Measurements from ENCODE around the gene HEPHL1.
"Not testable (repeated sequence)": the region's sequence is repeated elsewhere in the genome, so short reads cannot be mapped to it uniquely, and the experiment has no call there.

HEPHL1 gene

DNA sequence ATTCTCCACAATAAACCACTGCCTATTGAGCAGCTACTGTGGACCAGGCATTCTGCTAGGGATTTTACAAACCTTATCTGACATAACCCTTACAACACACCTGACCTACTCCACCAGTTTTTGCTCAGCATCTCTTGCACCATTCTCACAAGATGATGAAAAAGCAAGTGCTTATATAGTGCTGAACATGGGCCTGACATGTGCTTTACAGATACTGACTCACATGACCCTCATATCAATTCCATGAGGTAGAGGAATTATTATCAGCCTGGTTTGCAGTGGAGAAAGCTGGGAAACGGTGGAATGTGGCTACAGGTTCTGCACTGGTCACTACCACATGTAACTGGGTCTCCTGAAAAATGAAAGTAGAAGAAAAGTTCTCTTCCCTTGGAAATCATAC, 69.9 kb downstream of the HEPHL1 start:
- FAIRE-seq, result no peak

DNA sequence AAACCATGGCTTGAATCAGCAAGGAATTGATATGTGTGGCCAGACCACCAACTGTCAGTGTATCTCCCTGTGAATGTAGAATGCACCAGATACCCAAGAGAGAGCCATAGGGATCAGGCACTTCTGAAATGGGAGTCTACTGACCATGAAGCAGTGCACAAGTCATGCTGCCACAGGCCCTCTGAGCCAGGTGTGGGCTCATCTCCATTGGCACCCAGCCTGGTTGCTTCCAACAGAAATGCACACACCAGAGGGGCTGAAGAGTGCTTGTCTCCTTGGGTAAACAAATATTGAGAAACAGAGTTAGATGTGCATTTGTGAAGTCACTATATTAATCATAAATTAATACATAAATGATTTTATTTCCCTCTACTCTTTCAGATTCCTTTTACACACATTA, 79.1 kb downstream of the HEPHL1 start:
- no peak for FAIRE-seq

DNA sequence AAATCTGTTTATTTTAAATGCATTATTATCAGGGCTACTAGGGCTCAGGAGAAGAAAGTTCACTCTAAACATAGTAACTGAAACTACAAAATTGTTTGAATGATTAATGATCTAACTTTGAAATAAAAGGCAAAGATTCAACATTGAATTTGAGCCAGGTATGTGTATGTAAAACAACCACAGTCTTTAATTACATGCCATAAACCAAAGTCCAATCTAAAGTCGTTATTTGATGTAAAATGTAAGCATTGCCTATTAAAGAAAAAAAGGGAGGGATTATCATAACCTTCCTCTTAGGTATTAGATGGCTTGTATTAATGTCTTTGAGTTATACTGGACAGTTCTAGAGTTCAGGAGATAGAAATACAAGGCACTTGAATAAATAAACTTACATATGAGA, 82.3 kb downstream of the HEPHL1 start:
- FAIRE-seq, result no peak

DNA sequence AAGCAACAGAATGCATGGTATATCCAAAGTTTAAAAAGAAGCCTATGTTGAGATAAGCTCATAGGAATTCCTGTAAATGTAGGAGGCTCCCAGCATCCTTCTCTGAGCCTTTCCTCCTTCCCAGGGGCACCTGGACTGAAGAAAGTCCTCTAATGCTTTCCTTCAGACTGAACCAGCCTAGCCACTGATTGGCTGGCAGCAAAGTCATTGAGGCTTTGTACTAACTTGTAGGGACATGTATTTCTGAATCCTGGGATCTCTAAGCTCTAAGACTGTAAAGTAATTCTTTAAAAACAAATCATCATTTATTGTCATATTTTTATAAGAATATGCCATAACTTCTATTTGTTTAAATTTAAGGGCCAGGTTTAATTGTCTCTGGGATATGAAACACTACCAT, 83.6 kb downstream of the HEPHL1 start:
- FAIRE-seq, result no peak

DNA sequence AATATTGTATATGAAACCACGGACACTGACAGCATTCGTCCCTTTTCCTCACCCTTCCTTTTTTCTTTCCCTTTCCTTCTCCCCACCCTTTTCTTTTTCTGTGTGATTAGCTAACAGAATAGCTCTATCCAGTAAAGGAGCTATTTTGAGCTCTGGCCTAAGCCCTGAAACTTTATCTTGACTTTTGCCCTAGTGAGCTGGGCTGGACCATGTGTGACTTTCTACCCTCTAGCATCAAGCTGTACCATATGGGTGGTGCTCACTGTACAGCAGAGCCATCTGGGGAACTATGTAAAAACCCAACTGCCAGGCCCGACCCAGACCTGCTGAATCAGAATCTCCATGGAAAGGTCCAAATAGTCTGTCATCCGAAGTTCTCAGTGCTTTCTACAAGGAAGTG, 85.6 kb downstream of the HEPHL1 start:
- FAIRE-seq, result no peak

DNA sequence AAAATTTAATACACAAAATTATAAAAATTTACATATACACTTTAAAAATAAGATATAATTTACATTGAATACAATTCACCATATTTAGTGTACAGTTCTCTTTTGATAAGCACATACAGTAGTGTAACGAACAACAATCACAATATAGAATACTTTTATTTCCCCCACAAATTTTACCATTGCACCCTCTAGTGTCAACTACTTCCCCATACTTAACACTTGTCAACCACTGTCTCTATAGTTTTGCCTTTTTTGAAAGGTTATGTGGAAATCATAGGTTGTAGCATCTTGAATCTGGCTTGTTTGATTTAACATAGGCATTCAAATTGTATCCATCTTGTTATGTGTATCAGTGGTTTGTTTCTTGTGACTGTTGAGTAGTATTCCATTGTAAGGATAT, 86.2 kb downstream of the HEPHL1 start:
- no peak for FAIRE-seq

DNA sequence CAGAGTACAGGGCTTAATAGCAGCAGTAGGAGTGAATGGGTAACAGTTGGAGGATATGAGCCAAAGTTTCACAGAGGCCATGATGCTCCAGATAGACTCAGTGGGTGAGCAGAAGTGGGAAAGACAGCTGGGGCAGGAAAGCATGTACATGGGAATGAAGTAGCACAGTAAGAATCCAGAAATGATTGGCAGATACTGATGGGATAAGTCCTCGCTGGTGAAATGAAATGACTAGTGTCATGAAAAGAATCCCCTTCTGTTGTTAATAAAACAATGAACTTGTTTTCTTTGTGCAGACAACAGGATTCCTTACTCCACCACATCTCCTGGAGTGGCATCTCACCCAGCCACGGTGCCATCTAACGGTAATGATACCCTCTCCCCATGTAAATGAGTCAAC, 90.1 kb downstream of the HEPHL1 start:
- no peak for FAIRE-seq

DNA sequence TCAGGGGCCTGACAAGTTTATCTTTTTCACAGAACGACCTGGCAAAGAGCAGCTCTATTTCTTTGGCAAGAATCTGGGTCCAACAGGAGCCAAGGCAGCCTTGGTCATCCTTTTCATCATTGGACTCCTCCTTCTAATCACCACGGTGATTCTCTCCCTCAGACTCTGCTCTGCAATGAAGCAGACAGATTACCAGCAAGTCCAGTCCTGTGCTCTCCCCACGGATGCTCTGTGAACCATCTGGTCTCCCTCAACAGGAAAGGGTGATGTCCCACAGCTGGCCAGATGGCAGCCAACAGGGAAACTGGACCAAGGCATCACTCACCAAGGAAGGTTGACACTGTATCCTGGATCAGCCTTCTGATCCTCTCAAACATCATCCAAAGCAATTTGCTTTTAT, 90.5 kb downstream of the HEPHL1 start:
- FAIRE-seq, result no peak

DNA sequence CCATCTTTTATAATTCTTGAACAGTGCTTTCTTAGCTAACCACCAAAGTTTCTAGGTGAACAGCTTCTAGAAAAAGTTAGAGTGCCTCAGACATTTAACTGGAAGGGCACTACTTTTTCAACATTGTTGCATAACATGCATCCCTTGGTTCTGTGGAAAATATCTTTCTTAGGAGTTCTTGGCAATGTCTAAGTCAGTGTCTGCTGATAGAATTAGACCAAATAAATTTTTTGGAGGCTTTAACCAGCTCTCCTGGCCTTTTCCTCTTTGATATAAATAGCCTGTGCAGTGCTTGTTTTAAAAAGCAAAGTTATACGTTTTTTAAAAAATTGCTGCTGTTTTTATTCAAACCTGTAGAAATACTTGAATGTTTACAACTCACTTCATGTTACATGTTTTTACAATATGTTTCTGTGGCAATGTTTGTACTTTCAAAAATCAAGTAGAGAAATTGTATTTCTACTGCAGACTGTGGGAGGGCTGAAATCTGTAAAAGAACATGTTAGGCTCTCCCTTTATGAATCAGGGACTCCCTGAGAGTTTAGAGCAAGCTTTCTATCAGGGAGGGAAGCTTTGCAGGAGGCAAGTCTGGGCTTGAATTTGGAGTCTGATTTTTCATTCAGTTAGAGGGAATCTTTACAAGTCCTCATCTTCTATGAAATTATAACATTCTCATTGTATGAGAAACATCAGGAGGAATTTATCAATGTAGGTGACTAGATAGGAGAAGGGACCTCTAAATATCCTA, 91.2 kb downstream of the HEPHL1 start:
- FAIRE-seq, result no peak

DNA sequence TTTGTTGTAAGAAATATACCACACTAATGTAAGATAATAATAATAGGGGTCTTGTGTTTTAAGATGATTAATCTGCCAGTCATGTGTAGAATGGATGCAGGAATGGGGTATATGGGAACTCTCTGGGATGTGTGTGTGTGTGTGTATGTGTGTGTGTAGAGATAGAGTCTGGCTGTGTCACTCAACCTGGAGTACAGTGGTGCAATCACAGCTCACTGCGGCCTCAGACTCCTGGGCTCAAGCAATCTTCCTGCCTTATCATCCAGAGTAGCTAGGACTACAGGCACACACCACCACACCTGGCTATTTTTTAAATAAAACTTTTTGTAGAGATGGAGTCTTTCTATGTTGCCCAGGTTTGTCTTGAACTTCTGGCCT, 96.0 kb downstream of the HEPHL1 start:
- FAIRE-seq, result no peak

DNA sequence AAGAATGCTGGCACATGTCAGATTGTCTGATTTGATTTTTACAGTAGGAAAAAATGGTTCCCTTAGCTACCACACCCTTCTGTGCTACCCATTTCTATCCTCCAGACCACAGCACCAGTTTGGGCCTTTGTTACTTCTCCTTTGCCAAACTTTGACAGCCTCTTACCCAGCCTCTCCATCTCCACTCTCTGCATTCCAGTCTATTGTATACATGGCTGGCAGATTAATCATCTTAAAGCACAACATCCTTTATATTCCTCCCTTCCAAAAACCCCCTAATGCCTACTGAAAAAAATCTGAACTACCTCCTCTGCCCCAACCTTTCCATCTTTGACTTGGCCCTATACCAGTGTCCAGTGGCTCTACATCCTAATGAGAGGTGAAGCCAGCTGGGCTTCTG, 96.7 kb downstream of the HEPHL1 start:
- FAIRE-seq, result no peak

DNA sequence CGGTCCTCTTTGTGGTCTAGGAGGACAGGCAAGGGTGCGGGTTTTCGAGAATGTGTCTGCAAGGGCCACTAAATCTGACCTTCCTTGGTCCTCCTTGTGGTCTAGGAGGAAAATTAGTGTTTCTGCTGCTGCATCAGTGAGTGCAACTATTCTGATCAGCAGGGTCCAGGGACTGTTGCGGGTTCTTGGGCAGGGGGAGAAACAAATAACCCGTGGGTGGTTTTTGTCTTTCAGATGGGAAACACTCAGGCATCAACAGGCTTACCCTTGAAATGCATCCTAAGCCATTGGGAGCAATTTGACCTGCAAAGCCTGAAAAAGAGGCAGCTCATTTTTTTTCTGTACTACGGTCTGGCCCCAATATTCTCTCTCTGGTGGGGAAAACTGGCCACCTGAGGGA, 98.5 kb downstream of the HEPHL1 start:
- FAIRE-seq, result not testable (repeated sequence)

DNA sequence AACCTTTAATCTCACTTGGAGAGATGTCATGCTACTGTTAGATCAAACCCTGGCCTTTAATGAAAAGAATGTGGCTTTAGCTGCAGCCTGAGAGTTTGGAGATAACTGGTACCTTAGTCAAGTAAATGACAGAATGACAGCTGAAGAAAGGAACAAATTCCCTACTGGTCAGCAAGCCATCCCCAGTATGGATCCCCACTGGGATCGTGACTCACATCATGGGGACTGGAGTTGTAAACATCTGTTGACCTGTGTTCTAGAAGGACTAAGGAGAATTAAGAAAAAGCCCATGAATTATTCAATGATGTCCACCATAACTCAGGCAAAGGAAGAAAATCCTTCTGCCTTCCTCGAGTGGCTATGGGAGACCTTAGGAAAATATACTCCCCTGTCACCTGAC, 99.4 kb downstream of the HEPHL1 start:
- FAIRE-seq, result not testable (repeated sequence)

DNA sequence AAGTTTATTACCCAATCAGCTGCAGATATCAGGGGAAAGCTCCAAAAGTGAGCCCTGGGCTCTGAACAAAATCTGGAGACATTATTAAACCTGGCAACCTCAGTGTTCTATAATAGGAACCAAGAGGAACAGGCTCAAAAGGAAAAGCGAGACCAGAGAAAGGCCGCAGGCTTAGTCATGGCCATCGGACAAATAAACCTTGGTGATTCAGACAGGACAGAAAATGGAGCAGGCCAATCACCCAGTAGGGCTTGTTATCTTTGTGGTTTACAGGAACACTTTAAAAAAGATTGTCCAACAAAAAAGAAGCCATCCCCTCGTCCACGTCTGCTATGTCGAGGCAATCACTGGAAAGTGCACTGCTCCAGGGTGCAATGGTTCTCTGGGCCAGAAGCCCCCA, 99.8 kb downstream of the HEPHL1 start:
- no peak for FAIRE-seq

DNA sequence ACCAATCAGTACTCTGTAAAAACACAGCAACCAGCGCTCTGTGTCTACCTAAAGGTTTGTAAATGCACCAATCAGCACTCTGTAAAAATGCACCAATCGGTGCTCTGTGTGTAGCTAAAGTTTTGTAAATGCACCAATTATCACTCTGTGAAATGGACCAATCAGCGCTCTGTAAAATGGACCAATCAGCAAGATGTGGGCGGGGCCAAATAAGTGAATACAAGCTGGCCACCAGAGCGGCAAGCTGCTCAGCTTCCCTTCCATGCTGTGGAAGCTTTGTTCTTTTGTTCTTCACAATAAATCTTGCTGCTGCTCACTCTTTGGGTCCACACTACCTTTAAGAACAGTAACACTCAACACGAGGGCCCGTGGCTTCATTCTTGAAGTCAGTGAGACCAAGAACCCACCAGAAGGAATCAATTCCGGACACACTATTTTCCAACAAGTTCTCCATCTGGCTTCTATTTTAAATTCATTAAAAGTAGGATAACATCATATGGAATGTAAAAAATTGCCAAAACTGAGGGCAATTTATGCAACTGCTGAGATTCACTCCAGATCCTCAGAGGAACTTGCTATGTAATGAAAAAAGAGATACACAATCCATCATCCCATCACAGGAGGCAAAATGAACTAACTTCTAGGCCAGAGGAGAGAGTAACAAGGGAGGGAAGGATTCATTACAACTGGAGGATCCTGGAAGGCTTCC, 104.4 kb downstream of the HEPHL1 start:
- FAIRE-seq, result no peak

DNA sequence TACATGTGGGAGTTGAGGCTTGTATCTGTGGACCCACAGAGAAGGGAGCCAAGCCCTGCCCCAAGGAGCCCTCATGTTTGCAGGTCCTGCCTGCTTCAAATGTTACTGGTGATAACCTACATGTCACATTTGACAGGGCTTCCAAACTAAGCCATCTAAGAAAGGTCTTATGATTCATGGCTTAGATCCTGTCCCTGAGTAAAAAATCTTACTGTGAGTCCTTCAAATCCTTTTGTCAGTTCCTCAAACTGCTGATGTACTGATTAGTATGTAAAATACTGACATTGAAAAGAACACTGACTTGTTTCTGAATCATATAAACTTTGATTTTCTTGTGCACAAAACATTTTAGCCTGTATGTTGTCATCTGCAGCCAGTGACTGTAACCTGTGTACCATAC, 106.5 kb downstream of the HEPHL1 start:
- FAIRE-seq, result no peak

DNA sequence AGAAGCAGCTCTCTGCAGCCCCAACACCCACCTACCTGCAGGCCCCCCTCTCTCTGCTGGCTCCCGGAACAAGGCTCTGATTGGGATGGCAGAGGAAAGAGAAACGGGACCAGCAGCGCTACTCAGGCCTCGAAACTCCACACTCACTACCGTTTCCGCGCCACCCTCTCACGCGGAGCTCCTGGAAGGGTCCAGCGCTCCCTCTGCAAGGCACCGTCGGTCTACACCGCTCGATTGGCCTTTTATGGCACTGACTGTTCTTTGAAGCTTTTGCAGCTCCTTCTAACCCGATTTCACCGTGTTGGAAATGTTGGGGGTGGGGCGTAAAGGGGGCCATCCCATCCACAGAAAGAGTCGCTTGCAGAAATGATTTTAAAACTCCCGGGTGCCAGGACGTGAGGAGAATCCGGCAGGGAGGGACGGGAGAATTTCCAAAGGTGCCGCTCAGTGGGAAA, 107.2 kb downstream of the HEPHL1 start:
- no peak for FAIRE-seq

DNA sequence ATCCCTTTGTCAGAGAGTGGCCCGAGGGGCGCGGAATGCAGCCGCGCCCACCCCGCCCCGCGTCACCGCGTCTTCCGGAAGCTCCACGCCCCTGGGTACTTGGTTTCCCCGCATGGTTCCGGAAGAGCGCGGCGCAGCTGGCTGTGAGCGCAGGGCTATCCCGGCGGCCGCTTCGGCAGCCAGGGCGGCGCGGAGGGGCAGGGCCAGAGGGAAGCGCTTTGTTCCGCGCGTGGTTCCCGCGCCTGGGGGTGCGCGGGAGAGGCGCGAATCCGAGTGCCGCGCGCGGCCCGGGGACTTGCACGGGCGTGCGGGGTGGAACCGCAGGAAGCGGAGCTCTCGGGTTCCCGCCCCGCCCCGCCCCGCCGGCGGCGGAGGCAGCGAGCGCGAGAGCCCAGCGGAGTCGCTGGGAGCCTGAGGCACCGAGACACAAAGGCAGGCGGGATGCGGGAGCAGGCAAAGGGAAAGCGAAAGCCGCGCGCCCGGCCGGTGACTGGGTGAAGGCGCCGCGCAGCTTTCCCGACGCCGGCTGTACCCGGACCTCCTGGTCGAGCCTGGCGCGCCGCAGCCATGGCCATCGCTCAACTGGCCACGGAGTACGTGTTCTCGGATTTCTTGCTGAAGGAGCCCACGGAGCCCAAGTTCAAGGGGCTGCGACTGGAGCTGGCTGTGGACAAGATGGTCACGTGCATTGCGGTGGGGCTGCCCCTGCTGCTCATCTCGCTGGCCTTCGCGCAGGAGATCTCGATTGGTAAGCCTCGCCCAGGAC, 107.8 kb downstream of the HEPHL1 start, which contains the start of gene PANX1:
TSS of gene PANX1 (plus strand) at position 96 of the 766 bp plus-strand sequence. CDS start at position 568, 472 bp downstream.
- no peak for FAIRE-seq

DNA sequence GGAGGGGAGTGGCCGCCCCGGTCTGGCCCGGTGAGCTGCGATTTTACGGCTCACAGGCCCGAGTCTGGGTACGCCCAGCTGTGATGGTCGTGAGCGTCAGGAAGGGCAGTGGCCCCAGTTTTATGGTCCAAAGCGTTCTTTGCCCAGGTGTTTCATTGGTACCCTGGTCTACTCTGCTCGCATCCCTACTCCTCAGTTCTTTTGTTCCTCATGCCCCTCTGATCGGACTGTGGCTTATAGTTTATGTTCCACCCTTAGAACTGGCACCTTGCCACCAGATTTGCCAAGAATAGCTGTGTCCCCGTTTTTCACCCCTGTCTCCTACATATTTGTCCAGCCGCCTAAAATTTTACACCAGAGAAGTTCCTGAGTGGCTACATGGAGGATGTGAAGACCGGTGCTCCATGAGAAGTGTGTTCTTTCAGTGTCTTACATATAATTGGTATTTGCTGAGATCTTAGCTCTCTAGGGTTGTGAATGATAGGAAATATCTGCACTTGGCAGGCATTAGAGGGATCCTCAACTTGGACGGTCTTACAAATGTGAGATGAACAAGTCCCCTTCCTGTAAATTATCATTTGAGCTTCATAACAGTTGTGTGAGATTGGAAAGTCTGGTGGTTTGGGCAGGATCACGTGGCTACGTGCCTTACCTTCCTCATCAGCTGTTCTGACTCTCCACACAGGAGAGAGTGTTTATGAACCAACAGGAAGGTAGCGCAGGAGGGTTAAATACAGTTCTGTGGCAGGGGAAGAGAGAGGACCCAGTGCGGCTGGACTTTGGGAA, 108.6 kb downstream of the HEPHL1 start:
- FAIRE-seq, result no peak

DNA sequence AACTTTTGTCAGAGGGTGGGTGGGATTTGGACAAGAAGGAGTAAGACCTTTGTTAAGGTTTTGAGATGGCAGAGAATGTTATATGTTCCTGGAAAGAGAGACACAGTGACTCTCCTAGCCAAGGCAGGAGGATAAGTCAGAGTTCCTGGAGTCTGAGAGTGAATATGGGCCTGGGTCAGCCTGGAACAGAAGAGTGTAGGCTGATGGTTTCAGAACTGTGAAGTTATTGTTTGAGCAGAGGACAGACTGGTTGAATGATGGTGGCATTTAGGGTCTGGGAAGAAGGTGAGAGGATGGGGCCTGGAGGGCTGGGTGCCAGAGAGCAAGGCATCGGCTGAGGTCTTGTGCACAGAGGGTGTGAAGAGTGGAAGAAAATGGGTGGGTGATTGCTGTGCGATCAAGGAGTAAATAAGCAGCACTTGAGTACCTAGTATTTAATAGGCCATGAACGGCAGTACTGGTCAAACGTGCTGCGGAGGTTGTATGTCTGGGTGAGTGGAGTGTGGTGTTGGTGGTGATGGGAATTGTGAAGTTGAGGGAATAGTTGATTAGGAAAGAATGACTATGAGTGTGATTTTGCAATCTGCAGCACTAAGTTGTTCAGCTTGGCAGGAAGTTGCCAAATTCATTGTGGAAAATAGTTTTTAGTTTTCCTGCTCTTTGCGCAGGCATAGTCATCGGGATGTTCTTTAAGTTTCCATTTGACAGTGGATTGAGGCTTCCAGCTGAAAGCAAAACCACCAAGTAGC, 109.3 kb downstream of the HEPHL1 start:
- FAIRE-seq, result no peak

DNA sequence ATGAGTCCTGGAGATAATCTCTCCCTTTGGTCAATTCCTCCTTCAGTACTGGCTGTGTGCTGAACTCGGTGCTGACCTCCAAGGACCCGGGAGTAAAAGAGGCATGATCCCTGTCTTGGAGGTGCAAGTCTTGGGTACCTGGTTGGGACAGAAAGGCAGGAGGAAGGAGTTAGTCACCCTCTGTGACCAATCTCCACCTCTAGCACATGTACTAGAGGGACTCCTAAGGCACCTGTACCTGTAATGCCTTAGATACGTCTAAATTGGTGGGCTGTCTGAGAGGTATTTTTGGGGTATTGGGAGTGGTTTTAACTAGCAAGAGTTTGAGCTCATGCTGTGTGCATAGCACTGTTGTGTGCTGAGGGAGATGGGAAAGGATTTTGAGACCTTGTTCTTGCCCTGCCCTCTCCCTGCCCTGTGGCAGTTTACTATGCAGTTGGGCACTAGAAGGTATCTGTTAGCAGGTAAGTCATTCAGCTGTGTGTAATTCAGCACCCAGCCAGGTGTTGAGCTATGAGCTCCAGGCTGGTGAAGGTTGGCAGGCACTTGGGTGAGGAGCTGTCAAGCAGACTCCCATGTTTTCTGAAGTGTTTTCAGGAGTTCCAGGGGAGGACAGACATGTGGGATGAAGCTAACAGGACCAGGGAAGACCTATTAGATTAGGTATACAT, 110.0 kb downstream of the HEPHL1 start:
- FAIRE-seq, result no peak

DNA sequence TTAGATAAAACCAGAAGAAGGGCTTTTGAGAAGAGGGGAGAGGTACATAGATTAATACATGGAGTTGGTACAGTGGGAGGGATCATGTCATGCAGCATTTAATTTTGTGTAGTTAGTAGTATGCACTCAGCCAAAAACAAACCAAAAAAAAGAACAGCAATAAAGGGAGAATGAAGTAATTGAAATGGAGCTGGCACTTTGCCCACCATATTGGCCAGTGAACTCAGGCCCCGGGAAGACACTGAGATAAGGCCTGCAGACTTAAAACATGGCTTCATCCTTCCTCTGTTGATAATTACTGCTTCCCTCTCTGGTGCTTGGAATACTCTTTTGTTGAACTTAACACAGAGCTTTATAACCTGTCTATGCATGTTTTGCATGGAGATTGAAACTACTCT, 110.6 kb downstream of the HEPHL1 start:
- no peak for FAIRE-seq
